Measurements from ENCODE around the gene ITCH.
"Not testable (repeated sequence)": the region's sequence is repeated elsewhere in the genome, so short reads cannot be mapped to it uniquely, and the experiment has no call there.

The ITCH gene

GRCh38 chr20:34363062-34363464 is at the start of gene ITCH:
ITCH (plus strand) TSS chr20:34363273; CDS start chr20:34393812, 30,539 bp downstream.
- peak; percentile 81 for DNase-seq (ENCODE audit: low read depth)

- no peak for DNase-seq (ENCODE audit: low read depth)
Observed at GRCh38 chr20:34315236-34315635, 47.8 kb upstream of the ITCH start.

DNA sequence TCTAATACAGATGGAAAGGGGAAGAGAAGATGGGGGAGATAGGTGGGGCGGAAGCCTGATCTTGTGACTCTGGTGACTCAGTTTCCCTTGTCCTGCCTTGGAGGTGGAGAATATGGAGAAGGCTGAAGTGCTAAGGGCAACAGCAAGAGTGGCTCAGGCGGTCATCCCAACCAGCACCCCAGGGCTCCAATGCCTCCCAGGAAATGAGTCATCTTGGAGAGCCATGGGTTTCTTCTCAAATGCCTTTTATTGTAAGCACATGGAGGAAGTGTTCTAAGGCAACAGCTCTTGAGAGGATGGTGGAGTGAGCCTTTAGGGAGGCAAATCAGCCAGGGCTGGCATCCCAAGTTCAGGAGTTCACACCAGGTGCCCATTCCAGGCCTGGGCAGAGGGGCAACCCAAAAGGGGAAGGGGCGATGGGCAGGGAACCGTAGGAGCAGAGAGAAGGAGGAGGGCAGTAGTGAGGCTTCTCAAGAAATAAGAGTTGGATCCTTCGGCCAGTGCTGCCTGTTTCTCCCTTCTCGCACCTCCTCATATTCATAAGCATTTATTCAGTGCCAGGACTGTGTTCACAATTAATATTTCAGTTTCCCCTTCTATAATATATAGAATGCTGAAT is 46.8 kb upstream of the ITCH start:
- DNase-seq (ENCODE audit: low read depth): no peak

- DNase-seq (ENCODE audit: low read depth): no peak
Observed at GRCh38 chr20:34318609-34319443, 44.2 kb upstream of the ITCH start.

DNA sequence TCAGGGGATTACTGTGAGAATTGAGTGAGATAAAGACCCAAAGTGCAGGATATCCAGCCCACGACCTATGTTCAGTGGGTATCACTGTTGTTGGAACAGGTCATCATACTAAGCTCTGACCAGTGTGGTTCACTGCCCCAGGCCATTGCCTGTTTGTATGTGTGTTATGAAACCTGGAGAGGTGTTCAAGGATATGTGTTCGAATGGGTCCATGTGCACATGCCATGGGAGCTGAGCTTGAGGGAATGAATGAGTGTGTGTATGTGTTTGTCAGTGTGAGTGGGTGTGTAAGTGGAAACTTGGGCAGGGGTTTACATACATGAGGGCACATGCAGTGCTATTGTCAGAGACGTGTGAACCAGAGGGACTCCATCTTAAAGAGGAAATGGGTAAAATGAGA is 42.2 kb upstream of the ITCH start:
- no peak for DNase-seq (ENCODE audit: low read depth)

- no peak for DNase-seq (ENCODE audit: low read depth)
Observed at GRCh38 chr20:34322267-34323105, 40.6 kb upstream of the ITCH start.

- DNase-seq (ENCODE audit: low read depth): no peak
Observed at GRCh38 chr20:34324541-34324940, 38.5 kb upstream of the ITCH start.

GRCh38 chr20:34328207-34328606 is 34.9 kb upstream of the ITCH start:
- not testable (repeated sequence) for DNase-seq (ENCODE audit: low read depth)

DNA sequence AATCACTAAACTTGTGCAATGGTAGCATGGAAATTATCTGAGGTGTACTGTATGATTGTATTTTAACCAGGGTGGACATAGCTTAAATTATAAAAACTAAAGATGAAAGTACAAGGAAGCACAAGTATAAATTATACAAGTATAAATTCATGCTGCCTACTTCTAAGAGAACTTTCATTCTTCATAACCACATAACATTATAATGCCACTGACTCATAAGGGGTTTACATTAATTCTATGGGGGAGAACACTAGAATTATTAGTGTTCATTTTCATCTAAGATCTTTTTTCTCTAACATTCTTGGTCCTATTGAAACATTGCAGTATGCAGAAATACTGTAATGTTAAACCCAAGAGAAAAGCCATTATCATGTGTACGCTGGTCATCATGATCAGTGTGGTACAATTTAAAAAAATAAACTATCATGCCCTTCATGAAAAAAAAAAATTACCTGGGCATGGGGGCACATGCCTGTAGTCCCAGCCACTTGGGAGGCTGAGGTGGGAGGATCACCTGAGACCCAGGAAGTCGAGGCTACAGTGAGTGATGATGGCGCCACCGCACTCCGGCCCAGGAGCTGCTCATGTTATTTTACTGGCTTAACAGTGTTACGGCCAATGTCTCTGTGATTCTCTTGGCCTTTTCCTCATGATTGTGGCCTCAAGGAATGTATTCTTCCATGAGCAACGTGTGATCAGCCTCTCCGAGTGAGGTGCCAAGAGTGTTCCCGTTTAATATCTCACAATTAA is 34.0 kb upstream of the ITCH start:
- DNase-seq (ENCODE audit: low read depth): no peak

DNA sequence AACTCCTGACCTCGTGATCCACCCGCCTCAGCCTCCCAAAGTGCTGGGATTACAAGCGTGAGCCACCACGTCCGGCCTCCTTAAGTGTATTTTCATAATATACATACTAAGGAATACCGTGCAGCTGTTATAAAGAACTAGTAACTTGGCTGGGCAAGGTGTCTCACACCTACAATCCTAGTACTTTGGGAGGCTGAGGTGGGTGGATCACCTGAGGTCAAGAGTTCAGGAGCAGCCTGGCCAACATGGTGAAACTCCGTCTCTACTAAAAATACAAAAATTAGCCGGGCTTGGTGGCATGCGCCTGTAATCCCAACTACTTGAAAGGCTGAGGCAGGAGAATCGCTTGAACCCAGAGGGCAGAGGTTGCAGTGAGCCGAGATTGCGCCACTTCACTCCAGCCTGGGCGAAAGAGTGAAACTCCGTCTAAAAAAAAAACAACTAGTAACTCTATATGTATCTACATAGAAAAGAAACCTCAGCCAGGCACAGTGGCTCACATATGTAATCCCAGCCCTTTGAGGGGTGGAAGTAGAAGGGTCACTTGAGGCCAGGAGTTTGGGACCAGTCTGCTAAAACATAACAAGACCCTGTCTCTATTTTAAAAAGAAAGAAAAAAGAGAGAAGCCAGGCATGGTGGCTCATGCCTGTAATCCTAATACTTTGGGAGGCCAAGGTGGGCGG is 32.1 kb upstream of the ITCH start:
- not testable (repeated sequence) for DNase-seq (ENCODE audit: low read depth)

DNA sequence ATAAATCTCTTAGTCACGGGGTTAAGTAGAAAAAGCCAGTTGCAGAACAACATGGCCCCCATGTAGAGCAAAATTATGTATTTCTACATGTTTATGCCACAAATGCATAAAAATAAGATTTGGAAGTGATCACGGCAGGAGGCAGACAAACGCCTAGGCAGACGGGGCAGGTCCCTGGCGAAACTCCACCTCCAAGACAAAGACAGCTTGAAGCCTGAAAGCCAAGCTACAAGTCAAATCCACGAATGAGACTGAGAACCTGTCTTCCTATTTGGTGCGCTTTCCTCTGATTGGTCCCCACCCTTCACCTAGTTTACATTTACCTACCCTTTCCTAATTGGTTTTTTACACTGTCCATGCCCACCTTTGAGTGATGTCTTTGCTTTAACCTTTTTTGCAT is 31.2 kb upstream of the ITCH start:
- DNase-seq (ENCODE audit: low read depth): no peak

DNA sequence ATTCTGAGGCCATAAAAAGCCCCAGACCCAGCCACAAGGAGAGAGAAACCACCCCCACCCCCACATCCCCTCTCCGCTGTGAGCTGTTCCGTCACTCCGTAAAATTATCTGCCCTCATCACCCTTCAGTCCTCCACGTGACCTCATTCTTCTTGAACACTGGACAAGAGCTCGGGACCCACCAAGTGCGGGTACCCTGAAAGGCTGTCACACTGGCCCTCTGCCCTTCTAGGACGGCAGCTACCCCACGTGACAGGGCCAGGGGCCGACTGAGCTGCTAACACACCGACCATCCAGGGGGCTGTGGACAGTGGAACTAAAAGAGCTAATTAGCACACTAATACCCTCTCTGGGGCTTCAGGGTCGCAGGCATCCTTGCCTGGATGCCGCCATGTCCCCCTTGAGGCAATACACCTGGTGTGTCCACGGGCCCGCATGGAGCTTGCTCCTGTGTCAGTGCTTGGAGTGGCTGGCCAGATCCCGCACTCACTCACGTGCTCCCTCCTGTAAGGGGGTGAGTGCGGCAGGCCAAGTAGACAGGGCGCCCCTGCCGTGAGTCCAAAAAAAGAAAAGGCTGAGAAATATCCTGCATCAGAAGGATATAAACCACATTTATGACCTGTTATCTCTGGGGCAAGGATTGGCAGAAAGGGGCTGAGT is 30.7 kb upstream of the ITCH start:
- DNase-seq (ENCODE audit: low read depth): no peak

DNA sequence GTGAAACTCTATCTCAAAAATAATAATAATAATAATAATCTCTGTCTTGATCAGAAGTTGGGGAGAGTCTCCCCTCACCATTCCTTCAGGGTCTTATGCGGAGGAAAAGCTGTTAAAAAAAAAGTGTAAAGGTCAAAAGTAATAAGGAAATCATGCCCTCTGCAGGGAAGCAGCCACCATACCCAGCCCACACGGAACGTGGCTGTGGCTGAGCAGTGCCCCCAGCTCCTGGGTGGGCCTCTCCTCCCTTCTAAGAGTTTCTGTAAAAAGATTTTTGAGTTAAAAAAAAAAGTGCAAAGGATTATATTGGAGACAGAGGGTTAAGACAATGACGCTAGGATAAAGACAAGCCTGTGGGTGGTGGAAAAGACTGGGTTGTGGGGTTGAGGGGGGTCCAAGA is 29.3 kb upstream of the ITCH start:
- DNase-seq (ENCODE audit: low read depth): no peak

GRCh38 chr20:34334654-34335407 is 28.2 kb upstream of the ITCH start:
- no peak for DNase-seq (ENCODE audit: low read depth)

DNA sequence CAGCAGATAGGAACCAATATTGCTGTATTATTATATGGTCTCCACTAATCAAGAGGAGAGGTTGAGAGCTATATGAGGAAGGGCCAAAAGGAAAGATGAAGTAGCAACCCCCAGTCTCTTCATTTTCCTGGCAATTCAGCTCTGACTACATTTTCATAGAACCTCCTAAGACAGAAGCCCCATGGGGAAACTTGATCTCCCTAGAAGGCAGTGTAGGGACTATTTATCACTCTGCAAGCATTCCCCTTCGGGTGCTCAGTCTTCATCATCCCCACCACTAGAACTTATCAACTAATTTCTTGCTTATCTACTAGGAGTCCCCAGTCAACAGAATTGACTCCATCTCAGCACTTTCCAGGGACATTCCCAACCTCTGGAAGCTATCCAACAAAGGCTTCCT is 25.5 kb upstream of the ITCH start:
- no peak for DNase-seq (ENCODE audit: low read depth)

DNA sequence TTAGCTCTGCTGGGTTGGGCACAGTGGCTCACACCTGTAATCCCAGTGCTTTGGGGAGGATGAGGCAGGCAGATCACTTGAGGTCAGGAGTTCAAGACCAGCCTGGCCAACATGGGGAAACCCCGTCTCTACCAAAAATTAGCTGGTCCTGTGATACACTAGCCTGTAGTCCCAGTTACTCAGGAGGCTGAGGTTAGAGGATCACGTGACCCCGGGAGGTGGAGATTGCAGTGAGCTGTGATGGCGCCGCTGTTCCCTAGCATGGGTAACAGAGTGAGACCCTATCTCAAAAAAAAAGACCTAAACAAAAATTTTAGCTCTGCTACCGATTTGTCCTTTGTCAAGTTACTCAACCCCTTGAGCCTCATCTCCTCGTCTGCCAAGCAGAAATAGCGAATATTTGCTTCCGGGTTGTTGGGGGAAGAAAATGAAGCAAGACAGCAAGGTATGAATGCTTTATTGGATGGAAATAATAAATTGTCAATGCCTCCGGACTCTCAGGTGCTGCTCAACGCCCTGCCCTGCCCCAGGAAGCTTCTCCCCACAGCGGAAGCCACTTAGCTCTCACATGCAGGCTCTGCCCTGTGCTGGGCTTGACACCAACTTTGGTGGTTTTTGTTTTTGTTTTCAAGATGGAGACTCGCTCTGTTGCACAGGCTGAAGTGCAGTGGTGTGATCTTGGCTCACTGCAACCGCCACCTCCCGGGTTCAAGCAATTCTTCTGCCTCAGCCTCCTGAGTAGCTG is 24.9 kb upstream of the ITCH start:
- DNase-seq (ENCODE audit: low read depth): no peak

DNA sequence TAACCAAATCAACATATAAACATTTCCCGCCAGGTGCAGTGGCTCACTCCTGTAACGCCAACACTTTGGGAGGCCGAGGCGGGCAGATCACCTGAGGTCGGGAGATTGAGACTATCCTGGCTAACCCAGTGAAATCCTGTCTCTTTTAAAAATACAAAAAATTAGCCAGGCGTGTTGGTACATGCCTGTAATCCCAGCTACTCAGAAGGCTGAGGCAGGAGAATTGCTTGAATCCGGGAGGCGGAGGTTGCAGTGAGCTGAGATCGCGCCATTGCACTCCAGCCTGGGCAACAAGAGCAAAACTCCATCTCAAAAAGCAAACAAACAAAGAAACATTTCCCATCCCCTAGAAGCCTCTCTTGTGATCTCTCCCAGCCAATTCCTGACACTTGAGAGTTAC is 22.3 kb upstream of the ITCH start:
- DNase-seq (ENCODE audit: low read depth): not testable (repeated sequence)

GRCh38 chr20:34341199-34341598 is 21.9 kb upstream of the ITCH start:
- DNase-seq (ENCODE audit: low read depth): not testable (repeated sequence)

DNA sequence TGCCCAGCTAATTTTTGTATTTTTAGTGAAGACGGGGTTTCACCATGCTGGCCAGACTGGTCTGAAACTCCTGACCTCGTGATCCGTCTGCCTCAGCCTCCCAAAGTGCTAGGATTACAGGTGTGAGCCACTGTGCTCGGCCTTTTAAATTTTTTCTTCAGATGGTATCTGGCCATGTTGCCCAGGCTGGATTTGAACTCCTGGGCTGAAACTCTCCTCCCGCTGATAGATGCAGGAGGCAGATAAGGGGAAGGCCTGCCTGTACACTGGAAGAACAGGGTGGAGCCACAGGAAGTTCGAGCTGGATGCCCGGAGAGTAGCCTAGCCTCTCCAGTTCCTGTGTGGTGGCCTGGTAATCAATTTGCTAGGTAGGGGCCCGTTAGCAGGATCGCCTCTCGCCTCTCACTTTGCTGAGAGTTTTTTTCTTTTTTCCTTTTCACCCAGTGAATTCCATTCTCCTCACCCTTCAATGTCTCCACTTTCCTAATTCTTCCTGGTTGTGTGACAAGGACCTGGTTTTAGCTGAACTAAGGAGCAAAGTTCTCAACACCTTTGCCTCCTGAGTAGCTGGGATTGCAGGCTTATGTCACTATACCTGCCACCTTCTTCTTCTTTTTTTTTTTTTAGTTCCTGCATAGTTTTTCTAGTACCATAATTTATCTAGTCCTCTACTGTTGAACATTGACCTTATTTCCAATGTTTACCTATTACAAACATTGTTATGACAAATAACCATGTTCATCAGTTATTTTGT is 19.4 kb upstream of the ITCH start:
- no peak for DNase-seq (ENCODE audit: low read depth)

Data from non-pigmented ciliary epithelial cell (primary cell).